Thyroid gland (tissue), 4 donors: Measurements from ENCODE around the gene NECTIN1. TPM values are rescaled to one million over a fixed set of nuclear protein-coding genes. Genes with fewer than 3 reads are reported as not detected.

ENCODE experiments used
- DNase-seq, 2 donors: peaks; one replicate each; pipeline ENCODE4 v3.0.0-alpha.2; 2019
- H3K27ac ChIP-seq, 3 donors: fragments of 200-600 bp; sonication (generic); 1 replicate in 2 of 3; 2 replicates in 1 of 3; pipeline ENCODE4 v1.5.1; 2016 to 2019; ENCODE audit warnings: mild to moderate bottlenecking in 1 of 3, moderate library complexity in 1 of 3
- H3K27me3 ChIP-seq: fragments of 200-600 bp; sonication (generic); one replicate; pipeline ENCODE4 v1.5.1; 2019
- H3K36me3 ChIP-seq, 2 donors: fragments of 200-600 bp; sonication (generic); one replicate each; pipeline ENCODE4 v1.5.1; 2016 to 2019
- H3K4me1 ChIP-seq, 2 donors: fragments of 200-600 bp; sonication (generic); one replicate each; pipeline ENCODE4 v1.5.1; 2017 to 2019
- H3K4me3 ChIP-seq, 3 donors: fragments of 200-600 bp; sonication (generic); replicated peaks in 1 of 3; 1 replicate in 2 of 3; 2 replicates in 1 of 3; pipeline ENCODE4 v1.5.1; 2016; ENCODE audit warnings: mild to moderate bottlenecking in 1 of 3
- H3K9me3 ChIP-seq: fragments of 200-600 bp; sonication (generic); one replicate; pipeline ENCODE4 v1.5.1; 2017
- POLR2A ChIP-seq, 2 donors: fragments of 450-650 bp; IDR thresholded peaks; one replicate each; pipeline ENCODE4 v1.6.1; 2017; ENCODE audit warnings: antibody characterized with exemption in 2 of 2, mild to moderate bottlenecking in 2 of 2, moderate library complexity in 1 of 2
- WGBS, 2 donors: methylation state at CpG; one replicate each; pipeline ENCODE4 v1.1.5; 2017; 5-methylcytosine and 5-hydroxymethylcytosine counted together
- intact Hi-C: fragments of 100-400 bp; cut with DNase I; formaldehyde crosslinking; loops from one replicate; pipeline ENCODE4 v1.15.1; 2023
- total RNA-seq, 4 donors: library from RNA; depleted of rRNA; stranded (reverse); fragments of >200 nt; gene quantifications; one replicate each; pipeline ENCODE4 v1.2.3, GENCODE V29; 2016
- TF ChIP-seq, protein P1 (sequence below), 6 experiments: fragments of 200-600 bp in 3 of 6; fragments of 450-650 bp in 3 of 6; sonication (generic) in 3 of 6; IDR thresholded peaks; one replicate each; pipeline ENCODE4 v1.5.1; 2016 to 2019; ENCODE audit warnings: antibody characterized with exemption in 6 of 6, mild to moderate bottlenecking in 2 of 6, inconsistent platforms in 1 of 6, moderate library complexity in 1 of 6

NECTIN1 gene
- total RNA-seq, 4 donors from 2014 or later, result 0.94 to 5.3 (median 2.3) TPM

- Histone ChIP-seq H3K4me3 (no peak overlapping the region), H3K9me3 (no peaks in the 10 kb centered on the region), H3K36me3 (no peaks in the 10 kb centered on the region), H3K4me1 (peaks cover 0 to 8% of the 10 kb centered on the region in 2 donors), H3K27ac (no peak overlapping the region), H3K27me3 (no peaks in the 10 kb centered on the region)
- TF ChIP-seq, protein P1, sequence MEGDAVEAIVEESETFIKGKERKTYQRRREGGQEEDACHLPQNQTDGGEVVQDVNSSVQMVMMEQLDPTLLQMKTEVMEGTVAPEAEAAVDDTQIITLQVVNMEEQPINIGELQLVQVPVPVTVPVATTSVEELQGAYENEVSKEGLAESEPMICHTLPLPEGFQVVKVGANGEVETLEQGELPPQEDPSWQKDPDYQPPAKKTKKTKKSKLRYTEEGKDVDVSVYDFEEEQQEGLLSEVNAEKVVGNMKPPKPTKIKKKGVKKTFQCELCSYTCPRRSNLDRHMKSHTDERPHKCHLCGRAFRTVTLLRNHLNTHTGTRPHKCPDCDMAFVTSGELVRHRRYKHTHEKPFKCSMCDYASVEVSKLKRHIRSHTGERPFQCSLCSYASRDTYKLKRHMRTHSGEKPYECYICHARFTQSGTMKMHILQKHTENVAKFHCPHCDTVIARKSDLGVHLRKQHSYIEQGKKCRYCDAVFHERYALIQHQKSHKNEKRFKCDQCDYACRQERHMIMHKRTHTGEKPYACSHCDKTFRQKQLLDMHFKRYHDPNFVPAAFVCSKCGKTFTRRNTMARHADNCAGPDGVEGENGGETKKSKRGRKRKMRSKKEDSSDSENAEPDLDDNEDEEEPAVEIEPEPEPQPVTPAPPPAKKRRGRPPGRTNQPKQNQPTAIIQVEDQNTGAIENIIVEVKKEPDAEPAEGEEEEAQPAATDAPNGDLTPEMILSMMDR (IDR thresholded peaks at IDR 0.05), result no peak
- no peak for TF ChIP-seq POLR2A (IDR thresholded peaks at IDR 0.05)
- intact Hi-C loops, result no loop called here
- no peak for DNase-seq
- 49 to 51% methylated on average over 9 of the region's 9 CpGs for WGBS, 2 donors
Measured at GRCh38 chr11:119616586-119617339, 112.2 kb downstream of the NECTIN1 start.

DNA sequence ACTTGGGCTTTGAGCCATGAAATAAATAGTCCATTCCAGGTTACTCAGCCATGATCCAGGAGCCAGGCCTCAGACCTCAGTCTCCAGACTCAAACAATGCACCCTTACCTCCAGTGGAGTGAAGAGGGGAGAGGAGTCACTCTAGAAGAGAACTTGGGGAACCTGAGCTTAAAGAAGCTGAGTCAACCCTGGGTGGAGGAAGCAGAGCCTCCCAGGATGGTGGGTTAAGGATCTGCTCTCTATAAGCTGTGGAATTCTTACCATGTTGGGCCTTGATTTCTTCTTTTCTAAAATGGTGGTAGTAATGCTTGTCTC is 113.2 kb downstream of the NECTIN1 start:
- Histone ChIP-seq H3K27ac (no peak overlapping the region), H3K36me3 (no peaks in the 10 kb centered on the region), H3K27me3 (no peaks in the 10 kb centered on the region), H3K9me3 (no peaks in the 10 kb centered on the region), H3K4me3 (no peak overlapping the region), H3K4me1 (peaks cover 0 to 8% of the 10 kb centered on the region in 2 donors)
- intact Hi-C loops, result no loop called here
- TF ChIP-seq, protein P1 (IDR thresholded peaks at IDR 0.05), result no peak
- no peak for TF ChIP-seq POLR2A (IDR thresholded peaks at IDR 0.05)
- DNase-seq, result no peak

GRCh38 chr11:119615003-119615881 is 113.8 kb downstream of the NECTIN1 start:
- TF ChIP-seq, protein P1 (IDR thresholded peaks at IDR 0.05), result no peak
- TF ChIP-seq POLR2A (IDR thresholded peaks at IDR 0.05), result no peak
- Histone ChIP-seq H3K9me3 (no peaks in the 10 kb centered on the region), H3K27ac (no peak overlapping the region), H3K4me1 (peaks cover 0 to 8% of the 10 kb centered on the region in 2 donors), H3K36me3 (no peaks in the 10 kb centered on the region), H3K4me3 (no peak overlapping the region), H3K27me3 (no peaks in the 10 kb centered on the region)
- whole genome bisulfite sequencing, 2 donors, result 69 to 79% methylated on average over 9 of the region's 9 CpGs
- intact Hi-C loops, result no loop called here
- no peak for DNase-seq

GRCh38 chr11:119614222-119615002 is 114.6 kb downstream of the NECTIN1 start:
- TF ChIP-seq POLR2A (IDR thresholded peaks at IDR 0.05), result no peak
- TF ChIP-seq, protein P1 (IDR thresholded peaks at IDR 0.05), result no peak
- WGBS, 2 donors, result 86 to 87% methylated on average over 6 of the region's 6 CpGs
- H3K27me3 ChIP-seq, result no peaks in the 10 kb centered on the region
- H3K4me3 ChIP-seq, result no peak overlapping the region
- H3K36me3 ChIP-seq, result no peaks in the 10 kb centered on the region
- H3K9me3 ChIP-seq, result no peaks in the 10 kb centered on the region
- intact Hi-C loops, result no loop called here
- H3K4me1 ChIP-seq, result peaks cover 0 to 8% of the 10 kb centered on the region in 2 donors
- no peak overlapping the region for H3K27ac ChIP-seq
- no peak for DNase-seq
